ENCODE measurements around the gene CNGB1.

- TF ChIP-seq YY1 (IDR thresholded peaks at IDR 0.05) (no peak), CTCF (IDR thresholded peaks at IDR 0.05; ENCODE audit: low read depth, low read length, missing input control) (no peak), FOXA2 (IDR thresholded peaks at IDR 0.05) (no peak), SP1 (IDR thresholded peaks at IDR 0.05) (no peak), NR2F2 (IDR thresholded peaks at IDR 0.05) (no peak), RAD21 (IDR thresholded peaks at IDR 0.05) (no peak), EGR1 (IDR thresholded peaks at IDR 0.05; ENCODE audit: low read depth in 2 of 2) (no peak)
- TF ChIP-seq, protein P1, sequence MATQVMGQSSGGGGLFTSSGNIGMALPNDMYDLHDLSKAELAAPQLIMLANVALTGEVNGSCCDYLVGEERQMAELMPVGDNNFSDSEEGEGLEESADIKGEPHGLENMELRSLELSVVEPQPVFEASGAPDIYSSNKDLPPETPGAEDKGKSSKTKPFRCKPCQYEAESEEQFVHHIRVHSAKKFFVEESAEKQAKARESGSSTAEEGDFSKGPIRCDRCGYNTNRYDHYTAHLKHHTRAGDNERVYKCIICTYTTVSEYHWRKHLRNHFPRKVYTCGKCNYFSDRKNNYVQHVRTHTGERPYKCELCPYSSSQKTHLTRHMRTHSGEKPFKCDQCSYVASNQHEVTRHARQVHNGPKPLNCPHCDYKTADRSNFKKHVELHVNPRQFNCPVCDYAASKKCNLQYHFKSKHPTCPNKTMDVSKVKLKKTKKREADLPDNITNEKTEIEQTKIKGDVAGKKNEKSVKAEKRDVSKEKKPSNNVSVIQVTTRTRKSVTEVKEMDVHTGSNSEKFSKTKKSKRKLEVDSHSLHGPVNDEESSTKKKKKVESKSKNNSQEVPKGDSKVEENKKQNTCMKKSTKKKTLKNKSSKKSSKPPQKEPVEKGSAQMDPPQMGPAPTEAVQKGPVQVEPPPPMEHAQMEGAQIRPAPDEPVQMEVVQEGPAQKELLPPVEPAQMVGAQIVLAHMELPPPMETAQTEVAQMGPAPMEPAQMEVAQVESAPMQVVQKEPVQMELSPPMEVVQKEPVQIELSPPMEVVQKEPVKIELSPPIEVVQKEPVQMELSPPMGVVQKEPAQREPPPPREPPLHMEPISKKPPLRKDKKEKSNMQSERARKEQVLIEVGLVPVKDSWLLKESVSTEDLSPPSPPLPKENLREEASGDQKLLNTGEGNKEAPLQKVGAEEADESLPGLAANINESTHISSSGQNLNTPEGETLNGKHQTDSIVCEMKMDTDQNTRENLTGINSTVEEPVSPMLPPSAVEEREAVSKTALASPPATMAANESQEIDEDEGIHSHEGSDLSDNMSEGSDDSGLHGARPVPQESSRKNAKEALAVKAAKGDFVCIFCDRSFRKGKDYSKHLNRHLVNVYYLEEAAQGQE (IDR thresholded peaks at IDR 0.05) = no peak
These were observed 47.5 kb downstream of the CNGB1 start for GRCh38 chr16:57923418-57923817.

Data from liver (tissue), 3 donors.